Measurements from ENCODE around the gene RAB11FIP4. TPM values are rescaled to one million over a fixed set of nuclear protein-coding genes. Genes with fewer than 3 reads are reported as not detected.

Gene RAB11FIP4
- total and polyA plus RNA-seq, 4 donors = 1.5 to 16.0 (median 3.3) TPM

DNA sequence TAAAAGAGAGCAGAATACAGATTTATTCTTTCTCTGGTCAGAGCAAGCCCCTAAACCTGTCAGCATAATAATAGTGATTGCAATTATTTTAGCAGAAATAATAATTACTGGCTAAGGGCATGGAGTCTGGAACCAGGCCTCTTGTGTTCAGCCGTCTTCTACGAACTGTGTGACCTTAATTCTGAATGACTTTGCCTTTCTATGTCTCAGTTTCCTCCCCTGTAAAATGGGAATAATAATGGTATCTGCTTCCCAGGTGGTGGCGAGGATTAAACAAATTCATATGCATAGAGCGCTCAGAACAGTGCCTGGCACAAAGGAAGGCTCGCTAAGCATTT lies 33.4 kb downstream of the RAB11FIP4 start:
- Histone ChIP-seq H3K36me3 (ENCODE audit: control insufficient read depth in 4 of 4, insufficient read depth in 3 of 4, low read depth in 1 of 4, low read length in 3 of 4) (no peaks in the 10 kb centered on the region), H3K9ac (ENCODE audit: low read depth in 1 of 2, low read length in 2 of 2) (no peak overlapping the region), H3K4me1 (ENCODE audit: control insufficient read depth in 4 of 4, insufficient read depth in 4 of 4, low read length in 3 of 4) (peaks cover 6 to 12% (median 8%) of the 10 kb centered on the region in 4 donors), H3K27ac (ENCODE audit: low read depth in 1 of 2, low read length in 2 of 2) (no peak overlapping the region), H3K4me3 (ENCODE audit: low read depth in 1 of 3, low read length in 3 of 3) (no peak overlapping the region), H3K9me3 (ENCODE audit: control insufficient read depth in 4 of 4, low read length in 3 of 4) (no peaks in the 10 kb centered on the region), H3K27me3 (ENCODE audit: control insufficient read depth in 4 of 4, insufficient read depth in 4 of 4, low read length in 3 of 4) (no peaks in the 10 kb centered on the region)
- no peak for TF ChIP-seq FOXA2 (IDR thresholded peaks at IDR 0.05)
- no peak for TF ChIP-seq EGR1 (IDR thresholded peaks at IDR 0.05; ENCODE audit: low read depth in 2 of 2)
- TF ChIP-seq, protein P1, sequence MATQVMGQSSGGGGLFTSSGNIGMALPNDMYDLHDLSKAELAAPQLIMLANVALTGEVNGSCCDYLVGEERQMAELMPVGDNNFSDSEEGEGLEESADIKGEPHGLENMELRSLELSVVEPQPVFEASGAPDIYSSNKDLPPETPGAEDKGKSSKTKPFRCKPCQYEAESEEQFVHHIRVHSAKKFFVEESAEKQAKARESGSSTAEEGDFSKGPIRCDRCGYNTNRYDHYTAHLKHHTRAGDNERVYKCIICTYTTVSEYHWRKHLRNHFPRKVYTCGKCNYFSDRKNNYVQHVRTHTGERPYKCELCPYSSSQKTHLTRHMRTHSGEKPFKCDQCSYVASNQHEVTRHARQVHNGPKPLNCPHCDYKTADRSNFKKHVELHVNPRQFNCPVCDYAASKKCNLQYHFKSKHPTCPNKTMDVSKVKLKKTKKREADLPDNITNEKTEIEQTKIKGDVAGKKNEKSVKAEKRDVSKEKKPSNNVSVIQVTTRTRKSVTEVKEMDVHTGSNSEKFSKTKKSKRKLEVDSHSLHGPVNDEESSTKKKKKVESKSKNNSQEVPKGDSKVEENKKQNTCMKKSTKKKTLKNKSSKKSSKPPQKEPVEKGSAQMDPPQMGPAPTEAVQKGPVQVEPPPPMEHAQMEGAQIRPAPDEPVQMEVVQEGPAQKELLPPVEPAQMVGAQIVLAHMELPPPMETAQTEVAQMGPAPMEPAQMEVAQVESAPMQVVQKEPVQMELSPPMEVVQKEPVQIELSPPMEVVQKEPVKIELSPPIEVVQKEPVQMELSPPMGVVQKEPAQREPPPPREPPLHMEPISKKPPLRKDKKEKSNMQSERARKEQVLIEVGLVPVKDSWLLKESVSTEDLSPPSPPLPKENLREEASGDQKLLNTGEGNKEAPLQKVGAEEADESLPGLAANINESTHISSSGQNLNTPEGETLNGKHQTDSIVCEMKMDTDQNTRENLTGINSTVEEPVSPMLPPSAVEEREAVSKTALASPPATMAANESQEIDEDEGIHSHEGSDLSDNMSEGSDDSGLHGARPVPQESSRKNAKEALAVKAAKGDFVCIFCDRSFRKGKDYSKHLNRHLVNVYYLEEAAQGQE (IDR thresholded peaks at IDR 0.05) = no peak
- no peak for TF ChIP-seq GABPA (IDR thresholded peaks at IDR 0.05 in 1 of 2, conservative IDR thresholded peaks at IDR 0.05 in 1 of 2)
- WGBS = 82% methylated on average over 5 of the region's 5 CpGs
- DNase-seq (ENCODE audit: low spot score) = no peak

DNA sequence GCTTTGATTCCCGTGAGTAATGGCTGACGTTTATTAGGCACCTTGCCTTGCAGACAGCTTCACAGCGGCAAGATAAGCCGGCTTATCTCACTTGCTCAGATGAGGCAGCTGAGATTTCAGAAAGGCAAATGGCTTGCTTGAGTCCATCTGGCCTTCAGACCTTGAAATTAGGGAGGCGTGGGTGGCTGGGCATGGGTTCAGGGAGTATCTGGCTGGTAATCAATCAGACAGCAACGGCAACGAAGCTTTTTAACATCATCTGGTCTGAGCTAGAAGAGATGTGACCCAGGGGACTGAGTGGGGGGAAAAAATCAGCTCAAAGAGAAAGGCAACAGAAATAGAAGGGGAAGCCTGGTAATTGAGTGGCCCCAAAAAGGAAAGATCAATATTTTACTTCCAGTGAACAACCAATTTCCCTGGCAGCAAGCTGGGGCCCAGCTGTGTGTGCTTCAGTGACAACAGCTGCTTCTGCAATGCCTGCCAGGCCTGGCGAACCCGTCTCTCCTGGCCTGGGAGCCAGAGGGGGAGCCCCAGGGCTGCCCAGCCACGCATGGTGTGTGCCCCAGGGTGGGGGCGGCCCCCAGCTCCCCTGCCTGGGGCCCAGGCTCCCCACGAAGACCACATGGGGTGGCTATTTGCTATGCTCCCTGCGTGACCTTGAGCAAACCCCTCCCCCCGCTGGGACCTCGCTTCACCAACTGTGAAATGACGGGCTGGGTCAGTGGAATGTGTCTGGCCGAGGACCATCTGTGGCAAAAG lies 34.0 kb downstream of the RAB11FIP4 start:
- 29% methylated on average over 17 of the region's 17 CpGs for WGBS
- H3K9ac ChIP-seq (ENCODE audit: low read depth in 1 of 2, low read length in 2 of 2) = no peak overlapping the region
- no peak overlapping the region for H3K4me3 ChIP-seq (ENCODE audit: low read depth in 1 of 3, low read length in 3 of 3)
- no peaks in the 10 kb centered on the region for H3K9me3 ChIP-seq (ENCODE audit: control insufficient read depth in 4 of 4, low read length in 3 of 4)
- DNase-seq (ENCODE audit: low spot score) = no peak
- H3K4me1 ChIP-seq (ENCODE audit: control insufficient read depth in 4 of 4, insufficient read depth in 4 of 4, low read length in 3 of 4) = peaks cover 6 to 12% (median 8%) of the 10 kb centered on the region in 4 donors
- TF ChIP-seq RXRA (IDR thresholded peaks at IDR 0.05) = peak in 1 of 2 donors; percentile 31
- peak; percentile 24 for TF ChIP-seq SP1 (IDR thresholded peaks at IDR 0.05)
- peak; percentile 88 to 97 for TF ChIP-seq EGR1 (IDR thresholded peaks at IDR 0.05; ENCODE audit: low read depth in 2 of 2)
- no peak for TF ChIP-seq GABPA (IDR thresholded peaks at IDR 0.05 in 1 of 2, conservative IDR thresholded peaks at IDR 0.05 in 1 of 2)
- TF ChIP-seq YY1 (IDR thresholded peaks at IDR 0.05) = peak; percentile 25
- no peak for TF ChIP-seq HNF4G (IDR thresholded peaks at IDR 0.05)
- peak; percentile 44 to 66 for TF ChIP-seq HNF4A (conservative IDR thresholded peaks at IDR 0.05)
- TF ChIP-seq FOXA1 (IDR thresholded peaks at IDR 0.05) = no peak
- no peaks in the 10 kb centered on the region for H3K27me3 ChIP-seq (ENCODE audit: control insufficient read depth in 4 of 4, insufficient read depth in 4 of 4, low read length in 3 of 4)
- H3K27ac ChIP-seq (ENCODE audit: low read depth in 1 of 2, low read length in 2 of 2) = no peak overlapping the region
- no peaks in the 10 kb centered on the region for H3K36me3 ChIP-seq (ENCODE audit: control insufficient read depth in 4 of 4, insufficient read depth in 3 of 4, low read depth in 1 of 4, low read length in 3 of 4)

DNA sequence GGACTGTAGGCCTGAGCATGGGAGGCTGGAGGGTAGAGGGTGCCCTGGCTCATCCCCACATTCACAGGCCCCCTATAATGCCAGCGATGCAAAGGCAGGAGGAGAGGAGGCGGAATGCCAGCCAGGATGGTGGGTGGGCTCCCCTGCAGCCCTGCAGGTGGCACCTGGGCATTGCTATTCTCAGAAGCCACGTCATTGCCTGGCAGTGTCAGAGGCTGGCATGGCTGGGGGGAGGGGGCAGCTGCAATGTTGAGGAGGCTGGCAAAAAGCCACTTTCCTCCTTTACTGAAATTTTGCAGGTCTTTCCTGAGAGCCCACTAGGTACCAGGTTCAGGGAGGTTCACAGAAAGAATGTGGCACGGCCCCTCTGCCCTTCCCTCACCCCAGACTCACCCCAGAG lies 36.2 kb downstream of the RAB11FIP4 start:
- Histone ChIP-seq H3K27ac (ENCODE audit: low read depth in 1 of 2, low read length in 2 of 2) (no peak overlapping the region), H3K27me3 (ENCODE audit: control insufficient read depth in 4 of 4, insufficient read depth in 4 of 4, low read length in 3 of 4) (peaks cover 0 to 2% (median 0%) of the 10 kb centered on the region in 4 donors), H3K9ac (ENCODE audit: low read depth in 1 of 2, low read length in 2 of 2) (no peak overlapping the region), H3K4me3 (ENCODE audit: low read depth in 1 of 3, low read length in 3 of 3) (no peak overlapping the region), H3K4me1 (ENCODE audit: control insufficient read depth in 4 of 4, insufficient read depth in 4 of 4, low read length in 3 of 4) (peaks cover 6 to 12% (median 8%) of the 10 kb centered on the region in 4 donors), H3K36me3 (ENCODE audit: control insufficient read depth in 4 of 4, insufficient read depth in 3 of 4, low read depth in 1 of 4, low read length in 3 of 4) (no peaks in the 10 kb centered on the region), H3K9me3 (ENCODE audit: control insufficient read depth in 4 of 4, low read length in 3 of 4) (no peaks in the 10 kb centered on the region)
- no peak for DNase-seq (ENCODE audit: low spot score)
- WGBS = 84% methylated on average over 4 of the region's 4 CpGs
- TF ChIP-seq, protein P2, sequence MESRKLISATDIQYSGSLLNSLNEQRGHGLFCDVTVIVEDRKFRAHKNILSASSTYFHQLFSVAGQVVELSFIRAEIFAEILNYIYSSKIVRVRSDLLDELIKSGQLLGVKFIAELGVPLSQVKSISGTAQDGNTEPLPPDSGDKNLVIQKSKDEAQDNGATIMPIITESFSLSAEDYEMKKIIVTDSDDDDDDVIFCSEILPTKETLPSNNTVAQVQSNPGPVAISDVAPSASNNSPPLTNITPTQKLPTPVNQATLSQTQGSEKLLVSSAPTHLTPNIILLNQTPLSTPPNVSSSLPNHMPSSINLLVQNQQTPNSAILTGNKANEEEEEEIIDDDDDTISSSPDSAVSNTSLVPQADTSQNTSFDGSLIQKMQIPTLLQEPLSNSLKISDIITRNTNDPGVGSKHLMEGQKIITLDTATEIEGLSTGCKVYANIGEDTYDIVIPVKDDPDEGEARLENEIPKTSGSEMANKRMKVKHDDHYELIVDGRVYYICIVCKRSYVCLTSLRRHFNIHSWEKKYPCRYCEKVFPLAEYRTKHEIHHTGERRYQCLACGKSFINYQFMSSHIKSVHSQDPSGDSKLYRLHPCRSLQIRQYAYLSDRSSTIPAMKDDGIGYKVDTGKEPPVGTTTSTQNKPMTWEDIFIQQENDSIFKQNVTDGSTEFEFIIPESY (IDR thresholded peaks at IDR 0.05) = no peak
- TF ChIP-seq NR2F2 (IDR thresholded peaks at IDR 0.05) = no peak
- no peak for TF ChIP-seq RAD21 (IDR thresholded peaks at IDR 0.05)
- TF ChIP-seq GABPA (IDR thresholded peaks at IDR 0.05 in 1 of 2, conservative IDR thresholded peaks at IDR 0.05 in 1 of 2) = no peak
- no peak for TF ChIP-seq EGR1 (IDR thresholded peaks at IDR 0.05; ENCODE audit: low read depth in 2 of 2)
- no peak for TF ChIP-seq HNF4G (IDR thresholded peaks at IDR 0.05)
- TF ChIP-seq TAF1 (conservative IDR thresholded peaks at IDR 0.05) = no peak
- TF ChIP-seq FOXA2 (IDR thresholded peaks at IDR 0.05) = no peak
- no peak for TF ChIP-seq JUND (IDR thresholded peaks at IDR 0.05)
- no peak for TF ChIP-seq RXRA (IDR thresholded peaks at IDR 0.05)

Measured in liver (tissue), 9 donors.